GM10248 (cell line): ENCODE results near the gene TBC1D23.
"Not testable (repeated sequence)": the region's sequence is repeated elsewhere in the genome, so short reads cannot be mapped to it uniquely, and the experiment has no call there.

Experiments used
- CTCF ChIA-PET: fragments of 300-600 bp; sonication (Branson Sonifier 250); formaldehyde crosslinking; extraction: SDS; loops from one replicate; lab custom pipeline; 2021; ENCODE audit warnings: antibody characterized with exemption; lab: Yijun Ruan, JAX
- POLR2A ChIA-PET: fragments of 350-650 bp; sonication (Branson Sonifier 250); formaldehyde crosslinking; extraction: SDS; loops from one replicate; lab custom pipeline; 2020; ENCODE audit warnings: antibody characterized with exemption; lab: Yijun Ruan, JAX
- DNase-seq: peaks from one replicate; pipeline ENCODE4 v3.0.0; 2012; ENCODE audit errors: extremely low spot score
- CTCF ChIP-seq: IDR thresholded peaks from 2 replicates; pipeline ENCODE4 v1.5.1; 2012; ENCODE audit warnings: mild to moderate bottlenecking, low read depth; ENCODE audit errors: extremely low read depth, missing control alignments, control extremely low read depth

Gene TBC1D23

GRCh38 chr3:100269410-100270214 lies 8.8 kb downstream of the TBC1D23 start:
- ChIA-PET CTCF (interaction anchor here (0.8 to 1.0 kb wide), 4 partner anchors 9 to 427 kb away, joined by 3 read pairs; partner anchors contain the start of gene TBC1D23), POLR2A (interaction anchor here (1.0 kb wide), 1 partner anchor 9 kb away, joined by 3 read pairs; the partner anchor contains the start of gene TBC1D23)
- TF ChIP-seq CTCF, result no peak
- no peak for DNase-seq

- POLR2A ChIA-PET, result no interaction called here
- no peak for DNase-seq
- CTCF ChIA-PET, result interaction anchor here (0.8 to 1.0 kb wide), 3 partner anchors 10 to 427 kb away, joined by 3 read pairs; partner anchors contain the start of gene TBC1D23
- TF ChIP-seq CTCF, result no peak
Observed at GRCh38 chr3:100270215-100270583, 9.4 kb downstream of the TBC1D23 start.

- ChIA-PET CTCF (no interaction called here), POLR2A (no interaction called here)
- TF ChIP-seq CTCF, result no peak
- DNase-seq, result no peak
Observed at GRCh38 chr3:100271522-100271921, 10.7 kb downstream of the TBC1D23 start.

GRCh38 chr3:100272797-100273611 lies 12.2 kb downstream of the TBC1D23 start:
- POLR2A ChIA-PET, CTCF ChIA-PET, DNase-seq: not testable (repeated sequence)

- CTCF ChIA-PET, result no interaction called here
Observed at GRCh38 chr3:100274361-100274760, 13.6 kb downstream of the TBC1D23 start.

GRCh38 chr3:100277255-100277800 lies 16.5 kb downstream of the TBC1D23 start:
- TF ChIP-seq CTCF, result no peak
- no peak for DNase-seq
- POLR2A ChIA-PET, result no interaction called here
- CTCF ChIA-PET, result interaction anchor here (1.0 to 1.5 kb wide), 3 partner anchors 10 to 209 kb away, joined by 3 to 4 read pairs (median 3); no protein-coding TSS in a partner anchor

More at GRCh38 chr3:100274361-100274760, 13.6 kb downstream of the TBC1D23 start:
- no peak for TF ChIP-seq CTCF
- no peak for DNase-seq
- POLR2A ChIA-PET, result no interaction called here
